ENCODE results near the gene RHOBTB1.

The RHOBTB1 gene

DNA sequence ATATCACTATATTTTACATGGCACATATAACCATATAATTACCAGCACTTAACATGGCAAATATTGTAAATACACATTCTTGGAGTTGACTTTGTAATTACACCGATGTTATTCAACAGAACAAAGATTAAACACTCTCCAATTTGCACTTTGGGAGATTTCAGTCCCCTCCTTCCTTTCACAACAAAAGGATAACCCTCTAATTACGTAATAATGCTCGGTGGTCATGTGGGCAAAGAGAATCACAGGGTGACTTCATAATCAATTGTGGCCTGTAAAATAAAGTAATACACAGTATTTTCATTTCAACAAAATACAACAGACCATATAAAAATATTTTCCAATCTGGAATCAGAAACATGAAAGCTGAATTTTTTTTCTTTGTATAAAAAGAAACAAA lies 73.2 kb downstream of the RHOBTB1 start:
- TF ChIP-seq, protein P1, sequence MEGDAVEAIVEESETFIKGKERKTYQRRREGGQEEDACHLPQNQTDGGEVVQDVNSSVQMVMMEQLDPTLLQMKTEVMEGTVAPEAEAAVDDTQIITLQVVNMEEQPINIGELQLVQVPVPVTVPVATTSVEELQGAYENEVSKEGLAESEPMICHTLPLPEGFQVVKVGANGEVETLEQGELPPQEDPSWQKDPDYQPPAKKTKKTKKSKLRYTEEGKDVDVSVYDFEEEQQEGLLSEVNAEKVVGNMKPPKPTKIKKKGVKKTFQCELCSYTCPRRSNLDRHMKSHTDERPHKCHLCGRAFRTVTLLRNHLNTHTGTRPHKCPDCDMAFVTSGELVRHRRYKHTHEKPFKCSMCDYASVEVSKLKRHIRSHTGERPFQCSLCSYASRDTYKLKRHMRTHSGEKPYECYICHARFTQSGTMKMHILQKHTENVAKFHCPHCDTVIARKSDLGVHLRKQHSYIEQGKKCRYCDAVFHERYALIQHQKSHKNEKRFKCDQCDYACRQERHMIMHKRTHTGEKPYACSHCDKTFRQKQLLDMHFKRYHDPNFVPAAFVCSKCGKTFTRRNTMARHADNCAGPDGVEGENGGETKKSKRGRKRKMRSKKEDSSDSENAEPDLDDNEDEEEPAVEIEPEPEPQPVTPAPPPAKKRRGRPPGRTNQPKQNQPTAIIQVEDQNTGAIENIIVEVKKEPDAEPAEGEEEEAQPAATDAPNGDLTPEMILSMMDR (IDR thresholded peaks at IDR 0.05): no peak
- no peak overlapping the region for H3K27ac ChIP-seq
- no peak for DNase-seq (ENCODE audit: low spot score)
- no peak overlapping the region for H3K4me3 ChIP-seq

DNA sequence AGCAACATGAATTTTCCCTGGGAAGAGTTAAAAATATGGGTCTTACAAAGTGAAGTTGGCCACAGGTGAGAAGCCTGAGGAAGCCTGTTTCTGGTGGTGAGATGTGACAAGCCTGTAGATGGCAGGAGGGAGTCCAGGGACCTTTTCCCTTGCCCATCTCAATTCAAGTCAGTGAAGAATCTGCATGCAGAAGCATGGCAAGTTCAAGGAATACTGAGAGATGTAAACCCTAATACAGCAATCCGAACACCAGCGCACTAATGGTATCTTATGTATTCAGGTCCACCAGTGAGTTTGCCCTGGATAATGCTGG lies 73.6 kb downstream of the RHOBTB1 start:
- H3K4me3 ChIP-seq: no peak overlapping the region

DNA sequence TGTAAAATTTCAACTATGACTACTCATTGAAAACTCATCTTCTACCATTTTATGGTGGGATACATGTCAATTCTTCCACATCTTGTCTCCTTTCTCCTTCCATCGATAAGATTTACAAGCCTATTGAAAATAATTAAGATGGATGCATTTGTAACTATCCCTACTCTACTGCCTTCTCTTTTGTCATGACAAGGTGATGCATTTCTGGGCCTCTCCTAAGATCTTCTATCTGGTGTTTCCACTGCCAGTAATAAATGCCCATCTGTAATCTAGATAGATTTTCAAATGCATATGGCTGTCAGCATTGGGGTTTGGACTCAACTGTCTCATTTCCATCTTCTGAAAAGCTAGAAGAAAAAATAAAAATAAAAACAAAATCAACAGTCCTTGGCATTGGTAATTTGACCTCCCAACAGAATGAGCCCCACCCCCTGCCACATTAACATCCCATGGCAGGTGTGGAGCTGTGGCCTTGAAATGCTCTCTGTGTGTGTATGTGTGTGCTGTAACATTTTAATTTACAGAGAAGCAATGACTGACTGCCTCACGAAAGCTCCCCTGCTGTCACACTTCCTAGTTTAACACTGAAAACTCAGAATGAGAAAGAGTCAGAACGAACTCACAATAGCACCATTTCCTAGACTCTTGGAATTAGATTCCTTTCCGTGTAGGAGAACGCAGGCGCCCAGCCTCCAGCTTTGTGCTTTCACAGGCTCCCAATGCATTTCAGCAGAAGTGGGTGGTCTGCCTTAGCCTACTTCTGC lies 74.2 kb downstream of the RHOBTB1 start:
- Histone ChIP-seq H3K4me3 (no peak overlapping the region), H3K27ac (no peak overlapping the region)
- TF ChIP-seq, protein P1 (IDR thresholded peaks at IDR 0.05): no peak
- DNase-seq (ENCODE audit: low spot score): no peak

More for the DNA sequence above, 73.6 kb downstream of the RHOBTB1 start:
- DNase-seq (ENCODE audit: low spot score): no peak
- TF ChIP-seq, protein P1 (IDR thresholded peaks at IDR 0.05): no peak
- no peak overlapping the region for H3K27ac ChIP-seq

DNA sequence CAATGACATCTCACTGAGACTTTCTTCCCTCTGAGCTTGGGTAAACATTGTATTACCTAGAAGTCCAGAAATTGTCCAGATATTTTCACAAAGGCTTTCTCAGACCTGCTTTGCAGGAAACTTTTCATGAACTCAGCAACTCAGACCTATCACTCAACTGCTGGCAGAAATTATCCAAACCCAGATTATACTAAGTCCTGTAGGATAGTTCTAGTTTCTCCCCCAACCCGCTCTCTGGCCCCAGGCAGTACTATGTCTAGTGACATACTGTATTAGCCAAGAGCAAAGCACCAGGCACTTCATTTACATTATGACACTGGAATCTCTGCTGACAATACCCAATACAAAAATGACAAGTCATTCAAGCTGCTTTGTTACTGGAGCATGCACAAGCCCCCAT lies 75.0 kb downstream of the RHOBTB1 start:
- no peak overlapping the region for H3K27ac ChIP-seq

DNA sequence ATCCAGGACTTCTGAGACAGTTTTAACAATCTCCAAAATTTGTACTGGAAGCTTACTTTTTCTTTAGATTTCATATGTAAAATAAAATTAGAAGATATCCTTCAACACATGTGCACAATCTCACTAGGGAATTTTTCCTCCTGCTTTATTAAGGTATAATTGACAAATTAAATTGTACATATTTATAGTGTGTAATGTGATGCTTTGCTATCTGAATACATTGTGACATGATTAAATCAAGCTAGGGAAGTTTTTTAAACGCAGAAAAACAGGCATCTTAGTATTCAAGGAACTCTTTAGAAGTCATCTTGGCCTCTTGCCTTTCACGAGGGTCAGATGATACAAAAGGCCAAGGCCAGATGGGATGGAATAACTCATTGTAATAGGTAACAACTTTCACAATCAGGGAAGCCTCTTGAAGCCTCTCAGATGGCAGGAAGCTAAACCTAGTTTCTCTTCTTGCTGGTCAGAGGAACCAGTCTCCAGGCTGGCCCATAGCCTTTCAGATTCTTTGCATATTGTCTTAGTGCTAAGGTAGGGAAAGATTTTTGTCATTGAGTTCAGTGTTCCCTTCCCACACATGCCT lies 78.7 kb downstream of the RHOBTB1 start:
- no peak for DNase-seq (ENCODE audit: low spot score)
- Histone ChIP-seq H3K4me3 (no peak overlapping the region), H3K27ac (no peak overlapping the region)
- TF ChIP-seq, protein P1 (IDR thresholded peaks at IDR 0.05): no peak

More for the DNA sequence above, 75.0 kb downstream of the RHOBTB1 start:
- DNase-seq (ENCODE audit: low spot score): no peak
- no peak overlapping the region for H3K4me3 ChIP-seq
- TF ChIP-seq, protein P1 (IDR thresholded peaks at IDR 0.05): no peak

DNA sequence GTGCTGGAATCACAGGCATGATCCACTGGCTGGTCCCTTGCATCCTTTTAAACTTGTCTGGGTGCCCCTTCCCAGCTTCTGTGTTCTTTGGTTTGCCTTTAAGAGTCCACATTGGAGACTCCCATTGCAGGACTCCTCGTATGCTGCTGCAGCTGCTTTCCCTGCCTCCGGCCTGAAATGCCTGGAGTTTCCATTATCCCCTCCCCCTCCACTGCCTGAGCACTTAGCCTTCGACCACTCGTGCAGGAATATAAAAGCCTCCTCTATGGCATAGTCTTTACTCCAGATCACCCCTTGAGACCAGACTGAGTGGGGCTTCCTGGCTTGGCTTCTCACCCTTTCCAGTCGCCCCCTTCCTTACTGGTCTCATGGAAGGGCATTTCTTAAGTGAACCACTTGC lies 80.2 kb downstream of the RHOBTB1 start:
- no peak for DNase-seq (ENCODE audit: low spot score)
- Histone ChIP-seq H3K4me3 (no peak overlapping the region), H3K27ac (no peak overlapping the region)
- TF ChIP-seq, protein P1 (IDR thresholded peaks at IDR 0.05): no peak

DNA sequence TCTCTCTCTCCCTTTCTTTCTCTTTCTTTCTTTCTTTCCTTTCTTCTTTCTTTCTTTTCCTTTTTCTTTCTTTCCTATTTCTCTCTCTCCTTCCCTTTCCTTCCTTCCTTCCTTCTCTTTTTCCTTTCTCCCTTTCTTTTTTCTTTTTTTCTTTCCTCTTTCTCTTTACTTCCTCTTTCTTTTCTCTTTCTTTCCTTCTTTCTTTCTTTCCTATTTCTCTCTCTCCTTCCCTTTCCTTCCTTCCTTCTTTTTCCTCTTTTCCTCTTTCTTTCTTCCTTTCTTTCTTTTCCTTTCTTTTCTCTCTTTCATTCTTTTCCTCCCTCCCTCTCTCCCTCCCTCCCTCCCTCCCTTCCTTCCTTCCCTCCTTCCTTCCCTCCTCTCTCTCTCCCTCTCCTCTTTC lies 81.5 kb downstream of the RHOBTB1 start:
- DNase-seq (ENCODE audit: low spot score): no peak
- Histone ChIP-seq H3K27ac (no peak overlapping the region), H3K4me3 (no peak overlapping the region)
- TF ChIP-seq, protein P1 (IDR thresholded peaks at IDR 0.05): no peak
